Measurements from ENCODE around the gene DPCD.

- TF ChIP-seq CTCF (conservative IDR thresholded peaks at IDR 0.05): no peak
- TF ChIP-seq EZH2 (IDR thresholded peaks at IDR 0.05; ENCODE audit: low read depth): no peak
Measured at GRCh38 chr10:101578192-101578591, 9.9 kb upstream of the DPCD start.

Measured in PC-9 (cell line).